NB4 (cell line): Measurements from ENCODE around the gene DSN1.

Experiments used
- DNase-seq: peaks from one replicate; pipeline ENCODE4 v3.0.0; 2010; ENCODE audit warnings: low read depth
- H3K4me3 ChIP-seq: one replicate; pipeline ENCODE4 v1.5.1; 2011; ENCODE audit warnings: mild to moderate bottlenecking, low read depth, low read length, moderate library complexity
- MYC ChIP-seq: IDR thresholded peaks from 2 replicates; pipeline ENCODE4 v1.6.1; 2011; ENCODE audit warnings: low read depth, low read length
- POLR2A ChIP-seq: IDR thresholded peaks from 2 replicates; pipeline ENCODE4 v1.6.1; 2011; ENCODE audit warnings: mild to moderate bottlenecking; ENCODE audit not compliant: insufficient read length; ENCODE audit errors: extremely low read depth
- TF ChIP-seq, protein P1 (sequence below): IDR thresholded peaks from 2 replicates; pipeline ENCODE4 v1.6.1; 2011; ENCODE audit warnings: low read depth, low read length
- TF ChIP-seq, protein P2 (sequence below): IDR thresholded peaks from one replicate; pipeline ENCODE4 v1.5.1; 2012; ENCODE audit warnings: low read depth, low read length

DSN1 gene

DNA sequence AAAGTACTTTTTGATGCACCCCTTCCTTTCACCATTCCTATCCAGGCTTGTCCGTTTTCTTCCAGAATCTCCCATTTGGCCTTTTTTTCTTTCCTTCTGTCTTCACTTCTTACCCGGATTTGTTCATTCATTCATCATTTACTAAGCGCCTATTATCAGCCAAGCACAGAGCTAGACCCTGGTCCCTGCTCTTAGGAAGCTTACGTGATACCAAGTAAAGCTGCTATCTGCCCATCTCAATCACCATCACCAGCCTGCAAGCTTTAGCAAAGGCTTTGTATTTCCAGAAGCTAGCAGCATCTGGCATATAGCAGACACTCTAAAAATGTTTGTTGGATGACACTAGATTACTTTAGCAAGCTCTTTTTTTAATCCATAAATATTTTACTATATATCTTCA is 32.5 kb downstream of the DSN1 start:
- DNase-seq: no peak

DNA sequence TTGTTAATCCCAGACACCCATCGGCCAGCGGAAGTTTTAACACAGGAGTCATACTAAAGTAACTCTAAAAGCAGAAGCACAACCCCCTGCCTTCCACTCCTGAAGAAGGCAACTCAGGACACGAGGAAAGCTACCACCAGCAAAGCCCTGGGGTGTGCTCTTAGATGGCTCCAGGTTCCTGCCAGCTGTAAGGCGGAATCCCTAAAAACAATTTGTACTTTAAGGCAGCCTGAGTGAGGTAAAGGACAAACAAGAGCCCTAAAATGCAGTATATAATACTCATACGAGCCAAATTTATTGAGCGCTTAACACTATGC is 36.4 kb downstream of the DSN1 start:
- H3K4me3 ChIP-seq: no peak overlapping the region
- no peak for DNase-seq
- TF ChIP-seq POLR2A (no peak), MYC (no peak)
- TF ChIP-seq, protein P1, sequence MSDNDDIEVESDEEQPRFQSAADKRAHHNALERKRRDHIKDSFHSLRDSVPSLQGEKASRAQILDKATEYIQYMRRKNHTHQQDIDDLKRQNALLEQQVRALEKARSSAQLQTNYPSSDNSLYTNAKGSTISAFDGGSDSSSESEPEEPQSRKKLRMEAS: no peak
- TF ChIP-seq, protein P2, sequence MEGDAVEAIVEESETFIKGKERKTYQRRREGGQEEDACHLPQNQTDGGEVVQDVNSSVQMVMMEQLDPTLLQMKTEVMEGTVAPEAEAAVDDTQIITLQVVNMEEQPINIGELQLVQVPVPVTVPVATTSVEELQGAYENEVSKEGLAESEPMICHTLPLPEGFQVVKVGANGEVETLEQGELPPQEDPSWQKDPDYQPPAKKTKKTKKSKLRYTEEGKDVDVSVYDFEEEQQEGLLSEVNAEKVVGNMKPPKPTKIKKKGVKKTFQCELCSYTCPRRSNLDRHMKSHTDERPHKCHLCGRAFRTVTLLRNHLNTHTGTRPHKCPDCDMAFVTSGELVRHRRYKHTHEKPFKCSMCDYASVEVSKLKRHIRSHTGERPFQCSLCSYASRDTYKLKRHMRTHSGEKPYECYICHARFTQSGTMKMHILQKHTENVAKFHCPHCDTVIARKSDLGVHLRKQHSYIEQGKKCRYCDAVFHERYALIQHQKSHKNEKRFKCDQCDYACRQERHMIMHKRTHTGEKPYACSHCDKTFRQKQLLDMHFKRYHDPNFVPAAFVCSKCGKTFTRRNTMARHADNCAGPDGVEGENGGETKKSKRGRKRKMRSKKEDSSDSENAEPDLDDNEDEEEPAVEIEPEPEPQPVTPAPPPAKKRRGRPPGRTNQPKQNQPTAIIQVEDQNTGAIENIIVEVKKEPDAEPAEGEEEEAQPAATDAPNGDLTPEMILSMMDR: no peak

More for the DNA sequence above, 32.5 kb downstream of the DSN1 start:
- no peak overlapping the region for H3K4me3 ChIP-seq
- TF ChIP-seq MYC (no peak), POLR2A (no peak)
- TF ChIP-seq, protein P2: no peak
- TF ChIP-seq, protein P1: no peak

DNA sequence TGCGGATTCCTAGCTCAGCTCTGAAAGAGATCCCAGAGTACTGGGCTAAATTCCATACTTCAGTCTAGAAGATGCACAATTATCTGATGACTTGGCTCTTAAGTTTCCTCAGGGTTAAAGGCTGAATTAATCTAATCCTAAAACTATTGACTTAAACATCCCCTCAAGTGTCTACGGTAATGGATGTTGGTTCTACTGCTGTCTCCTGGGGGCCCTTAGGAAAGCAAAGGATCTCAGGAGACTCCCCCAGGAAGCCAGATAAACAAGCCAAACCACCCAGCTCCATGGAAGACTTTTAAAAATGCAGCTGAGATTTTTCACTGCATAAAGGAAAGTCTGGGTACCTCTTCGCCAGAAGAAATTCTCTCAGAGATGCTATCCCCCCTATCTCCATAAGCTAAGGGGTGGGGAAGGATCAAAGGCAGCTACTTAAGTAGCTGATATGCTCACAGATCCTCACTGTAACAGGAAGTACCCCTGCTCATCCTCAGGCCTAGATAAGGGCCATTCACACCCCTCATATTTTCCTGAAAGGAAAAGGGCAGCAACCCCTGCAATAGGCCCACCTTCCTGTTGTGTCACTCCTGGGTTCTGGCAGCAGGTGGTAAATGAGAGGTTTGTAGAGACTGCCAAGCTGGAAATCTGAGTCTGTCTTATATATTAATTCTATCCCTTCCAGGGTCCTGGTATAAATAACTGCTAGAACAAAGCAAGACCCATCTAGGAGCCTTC is 36.9 kb downstream of the DSN1 start:
- peak; percentile 14 for DNase-seq
- TF ChIP-seq POLR2A (no peak), MYC (no peak)
- TF ChIP-seq, protein P2: no peak
- TF ChIP-seq, protein P1: no peak
- H3K4me3 ChIP-seq: no peak overlapping the region

DNA sequence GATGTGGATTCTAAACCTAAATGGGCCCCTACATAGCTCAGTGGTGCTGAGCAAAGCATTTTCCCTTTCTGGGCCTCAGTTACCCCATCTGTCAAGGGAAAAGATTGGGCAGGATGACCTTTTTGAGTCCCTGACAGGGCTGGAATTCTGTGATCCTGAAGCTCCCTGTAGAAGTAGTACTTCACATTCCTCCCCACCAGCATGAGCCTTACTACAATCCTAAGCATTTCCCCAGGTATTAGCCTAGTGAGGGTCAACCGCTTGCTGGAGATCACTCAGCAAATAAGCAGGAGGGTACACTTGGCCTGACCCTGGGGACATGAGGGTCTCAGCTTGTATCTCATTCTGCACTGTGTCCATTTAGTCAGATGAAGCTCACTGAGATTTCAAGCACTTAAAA is 41.1 kb downstream of the DSN1 start:
- DNase-seq: no peak
- no peak overlapping the region for H3K4me3 ChIP-seq
- TF ChIP-seq, protein P1: no peak
- TF ChIP-seq MYC: no peak
- TF ChIP-seq POLR2A: no peak
- TF ChIP-seq, protein P2: no peak

DNA sequence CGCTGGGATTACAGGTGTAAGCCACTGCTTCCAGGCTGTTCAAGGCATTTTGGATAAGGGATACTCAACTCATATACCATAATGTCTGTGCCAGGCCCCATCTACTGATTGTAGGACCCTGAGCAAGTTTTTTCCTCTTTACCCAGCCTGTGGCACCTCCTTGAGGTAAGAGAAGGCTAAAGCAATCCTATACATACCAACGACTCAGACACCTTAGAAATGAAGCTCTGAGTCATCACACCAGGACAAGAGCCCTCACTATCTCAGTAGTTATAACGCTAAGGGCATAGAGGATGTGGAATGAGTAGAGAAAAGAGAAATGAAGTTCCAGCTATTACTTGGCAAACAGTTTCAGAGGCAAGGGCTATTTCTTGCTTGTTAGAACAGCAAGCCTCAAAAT is 44.6 kb downstream of the DSN1 start:
- DNase-seq: peak; percentile 66
- TF ChIP-seq, protein P2: peak; percentile 39
- TF ChIP-seq, protein P1: no peak
- H3K4me3 ChIP-seq: no peak overlapping the region

DNA sequence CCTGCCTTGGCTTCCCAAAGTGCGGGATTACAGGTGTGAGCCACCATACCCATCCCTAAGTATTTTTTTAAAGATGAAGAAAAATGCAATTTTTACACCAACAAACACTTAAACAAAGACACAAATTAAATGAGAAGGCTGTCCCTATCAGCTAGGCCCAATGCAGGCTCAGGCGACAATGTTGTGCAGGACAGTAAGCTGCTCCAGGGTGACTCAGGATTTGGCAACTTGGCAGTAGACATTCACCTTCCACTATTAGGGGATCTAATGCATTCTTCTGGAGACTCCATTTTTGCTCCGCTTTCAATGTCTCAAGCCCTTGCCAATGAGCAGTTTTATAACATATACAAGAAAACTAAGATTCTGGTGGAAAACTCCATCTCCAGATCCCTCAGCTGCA is 47.4 kb downstream of the DSN1 start:
- no peak overlapping the region for H3K4me3 ChIP-seq
- TF ChIP-seq, protein P1: no peak
- no peak for TF ChIP-seq MYC
- TF ChIP-seq POLR2A: no peak
- TF ChIP-seq, protein P2: no peak

More for the DNA sequence above, 47.4 kb downstream of the DSN1 start:
- DNase-seq: no peak
